GM12891 (cell line): ENCODE results near the gene CEACAM5.

Experiments
- POLR2A ChIP-seq: IDR thresholded peaks from 2 replicates; pipeline ENCODE4 v1.6.1; 2011; ENCODE audit warnings: low read depth, low read length, control low read depth
- POLR2AphosphoS5 ChIP-seq: IDR thresholded peaks from 2 replicates; pipeline ENCODE4 v1.6.1; 2011; ENCODE audit warnings: low read depth, low read length, control low read depth
- TAF1 ChIP-seq: IDR thresholded peaks from 2 replicates; pipeline ENCODE4 v1.6.1; 2011; ENCODE audit warnings: low read depth, low read length, control low read depth

GRCh38 chr19:41696402-41697197 is 11.8 kb upstream of the CEACAM5 start:
- TF ChIP-seq POLR2A (no peak), TAF1 (no peak), POLR2AphosphoS5 (no peak)
